IgD-negative memory B cell (primary cell): Measurements from ENCODE around the gene CPNE8. TPM values are rescaled to one million over a fixed set of nuclear protein-coding genes. Genes with fewer than 3 reads are reported as not detected.

Source experiments
- H3K27ac Mint-ChIP-seq, 3 donors: one replicate each; pipeline ENCODE4 v1.8.0; 2020 to 2022; ENCODE audit warnings: mild to moderate bottlenecking in 3 of 3, mixed read lengths in 3 of 3, moderate library complexity in 1 of 3
- H3K27me3 Mint-ChIP-seq: one replicate; pipeline ENCODE4 v1.8.0; 2021; ENCODE audit warnings: mixed read lengths
- H3K36me3 Mint-ChIP-seq: one replicate; pipeline ENCODE4 v1.8.0; 2020; ENCODE audit warnings: mild to moderate bottlenecking, mixed read lengths
- H3K4me1 Mint-ChIP-seq, 3 donors: one replicate each; pipeline ENCODE4 v1.8.0; 2020 to 2022; ENCODE audit warnings: mixed read lengths in 3 of 3, mild to moderate bottlenecking in 1 of 3
- H3K4me3 Mint-ChIP-seq, 4 donors: one replicate each; pipeline ENCODE4 v1.8.0; 2020 to 2022; ENCODE audit warnings: mild to moderate bottlenecking in 4 of 4, mixed read lengths in 4 of 4, moderate library complexity in 3 of 4
- H3K9me3 Mint-ChIP-seq, 3 donors: one replicate each; pipeline ENCODE4 v1.8.0; 2020 to 2021; ENCODE audit warnings: mixed read lengths in 3 of 3, mild to moderate bottlenecking in 1 of 3
- polyA plus RNA-seq: library from polyadenylated mRNA; unstranded; fragments of 300-500 nt; fragmentation: Illumina TruSeq; gene quantifications from one replicate; pipeline ENCODE4 v1.2.3, GENCODE V29; 2021

CPNE8 gene
- polyA plus RNA-seq, 1 donor from 2014 or later: 0.86 TPM

DNA sequence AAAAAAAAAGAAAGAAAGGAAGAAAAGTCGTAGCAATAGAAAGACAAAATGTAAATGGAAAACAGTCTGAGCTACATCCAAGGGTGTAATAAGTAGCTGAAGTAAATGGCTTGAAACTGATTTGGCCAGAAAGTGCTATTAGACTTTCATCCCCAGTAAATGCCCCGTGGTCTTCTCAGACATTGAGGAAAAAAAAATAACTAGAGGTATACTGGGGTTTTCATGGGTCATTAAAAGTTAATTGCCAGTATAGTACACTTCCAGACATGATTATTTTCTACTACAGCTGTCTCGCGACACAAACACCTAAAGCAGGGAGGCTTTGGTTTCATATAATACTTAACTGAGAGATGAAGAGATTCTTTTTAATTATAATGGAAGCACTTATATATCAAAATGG, 271.9 kb downstream of the CPNE8 start:
- no peak overlapping the region for H3K27ac Mint-ChIP-seq
- no peaks in the 10 kb centered on the region for H3K4me1 Mint-ChIP-seq
- H3K36me3 Mint-ChIP-seq: no peaks in the 10 kb centered on the region
- peaks cover 0 to 4% (median 4%) of the 10 kb centered on the region in 3 donors for H3K9me3 Mint-ChIP-seq
- H3K4me3 Mint-ChIP-seq: no peak overlapping the region
- no peaks in the 10 kb centered on the region for H3K27me3 Mint-ChIP-seq

DNA sequence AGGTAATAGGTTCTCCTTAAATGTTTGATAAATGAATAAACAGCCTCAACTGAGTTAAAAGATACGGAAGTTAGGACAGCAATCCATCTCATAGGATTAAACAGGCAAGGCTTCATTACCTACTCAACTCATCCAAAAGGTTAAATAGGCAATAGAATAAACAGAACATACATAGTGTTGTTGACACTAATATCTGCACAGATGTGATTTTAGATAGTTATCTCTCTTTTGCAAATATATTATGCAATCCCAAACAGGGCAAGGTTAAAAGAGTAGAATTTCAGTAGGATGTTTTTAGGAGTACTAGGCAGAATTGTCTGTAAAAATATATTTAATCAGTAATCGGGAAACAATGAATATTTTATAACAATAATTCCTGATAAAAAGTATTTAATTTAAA, 276.3 kb downstream of the CPNE8 start:
- Mint-ChIP-seq H3K27me3 (no peaks in the 10 kb centered on the region), H3K4me1 (no peaks in the 10 kb centered on the region), H3K9me3 (peaks cover 5 to 6% (median 6%) of the 10 kb centered on the region in 3 donors), H3K36me3 (no peaks in the 10 kb centered on the region), H3K27ac (no peak overlapping the region), H3K4me3 (no peak overlapping the region)

DNA sequence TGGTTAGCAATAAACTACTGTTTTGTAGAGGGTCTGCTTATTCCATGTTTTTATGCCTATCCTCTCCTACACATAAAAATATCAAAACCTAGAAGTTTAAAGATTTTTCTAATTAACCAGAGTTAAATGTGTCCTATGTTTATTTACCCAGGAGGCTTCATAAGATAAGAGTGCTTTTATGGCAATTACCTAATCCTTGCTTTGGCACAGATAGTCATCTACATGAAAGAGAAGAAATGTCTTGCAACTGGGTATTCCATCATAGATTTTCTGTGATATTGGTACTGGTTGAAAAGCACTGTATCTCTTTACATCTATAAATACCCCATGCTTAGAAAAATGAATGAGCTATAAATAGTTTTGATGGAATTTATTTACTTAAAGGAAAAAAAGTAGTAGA, 277.1 kb downstream of the CPNE8 start:
- H3K27ac Mint-ChIP-seq: no peak overlapping the region
- H3K27me3 Mint-ChIP-seq: no peaks in the 10 kb centered on the region
- H3K4me1 Mint-ChIP-seq: no peaks in the 10 kb centered on the region
- H3K36me3 Mint-ChIP-seq: no peaks in the 10 kb centered on the region
- peaks cover 5 to 10% (median 6%) of the 10 kb centered on the region in 3 donors for H3K9me3 Mint-ChIP-seq
- no peak overlapping the region for H3K4me3 Mint-ChIP-seq

DNA sequence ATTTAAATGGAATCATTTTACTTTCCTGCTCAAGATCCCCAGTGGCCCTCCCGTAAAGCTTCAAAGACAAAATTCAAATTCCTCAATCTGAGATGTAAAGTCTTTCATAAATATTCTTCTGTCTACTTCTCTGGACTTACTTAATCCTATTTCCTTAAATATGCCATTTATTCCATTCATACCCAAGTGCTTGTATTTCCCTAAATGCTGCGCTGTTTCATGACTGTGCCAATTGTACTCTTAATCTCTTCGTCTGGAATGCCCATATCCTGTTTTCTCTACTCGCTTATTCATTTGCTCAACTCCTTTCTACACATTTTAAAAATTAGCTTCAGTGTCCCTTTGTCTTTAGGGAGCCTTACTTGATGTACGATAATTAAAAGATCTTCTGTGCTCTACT, 280.1 kb downstream of the CPNE8 start:
- H3K27ac Mint-ChIP-seq: no peak overlapping the region
- H3K36me3 Mint-ChIP-seq: no peaks in the 10 kb centered on the region
- peaks cover 5 to 10% (median 5%) of the 10 kb centered on the region in 3 donors for H3K9me3 Mint-ChIP-seq
- no peaks in the 10 kb centered on the region for H3K4me1 Mint-ChIP-seq
- no peak overlapping the region for H3K4me3 Mint-ChIP-seq
- H3K27me3 Mint-ChIP-seq: no peaks in the 10 kb centered on the region

DNA sequence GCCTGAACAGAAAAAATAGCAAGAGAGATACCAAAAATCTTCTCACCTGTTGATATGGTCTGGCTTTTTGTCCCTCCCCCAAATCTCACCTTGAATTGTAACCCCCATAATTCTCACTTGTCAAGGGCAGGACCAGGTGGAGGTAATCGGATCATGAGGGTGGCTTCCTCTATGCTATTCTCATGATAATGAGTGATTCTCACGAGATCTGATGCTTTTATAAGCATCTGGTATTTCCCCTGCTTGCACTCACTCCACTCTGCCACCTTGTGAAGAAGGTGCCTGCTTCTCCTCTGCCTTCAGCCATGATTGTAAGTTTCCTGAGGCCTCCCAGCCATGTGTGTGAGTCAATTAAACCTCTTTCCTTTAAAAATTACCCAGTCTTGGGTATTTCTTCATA, 291.2 kb downstream of the CPNE8 start:
- Mint-ChIP-seq H3K27ac (no peak overlapping the region), H3K36me3 (no peaks in the 10 kb centered on the region), H3K9me3 (peaks cover 2 to 7% (median 4%) of the 10 kb centered on the region in 3 donors), H3K4me1 (peaks cover 0 to 1% (median 0%) of the 10 kb centered on the region in 3 donors), H3K27me3 (no peaks in the 10 kb centered on the region), H3K4me3 (no peak overlapping the region)

DNA sequence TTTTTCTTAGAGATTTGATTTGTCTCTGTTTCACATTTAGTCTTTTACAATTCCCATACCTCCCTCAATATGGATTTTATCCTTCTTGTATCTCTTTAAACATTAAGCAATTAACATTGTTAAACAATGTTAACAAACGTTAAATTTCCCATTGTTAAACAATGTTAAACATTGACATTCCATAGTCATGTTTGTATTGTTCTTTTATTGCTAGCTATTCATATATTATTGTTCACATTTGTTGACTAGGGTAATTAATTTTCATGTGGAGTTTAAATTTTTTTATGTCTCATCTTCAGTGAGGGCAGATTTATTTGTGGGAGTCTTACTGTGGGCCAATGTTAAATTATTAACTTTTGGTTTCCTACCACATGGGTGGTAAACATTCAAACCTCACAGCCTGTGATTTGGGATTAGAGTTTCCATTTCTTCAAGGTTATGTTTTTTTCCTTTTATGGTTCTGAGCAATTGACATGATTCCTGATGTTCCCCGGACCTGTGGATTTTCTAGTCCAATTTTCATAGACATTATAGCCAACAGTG, 294.5 kb downstream of the CPNE8 start:
- H3K4me3 Mint-ChIP-seq: no peak overlapping the region
- H3K4me1 Mint-ChIP-seq: peaks cover 0 to 1% (median 0%) of the 10 kb centered on the region in 3 donors
- no peaks in the 10 kb centered on the region for H3K36me3 Mint-ChIP-seq
- H3K27me3 Mint-ChIP-seq: no peaks in the 10 kb centered on the region
- H3K27ac Mint-ChIP-seq: no peak overlapping the region
- H3K9me3 Mint-ChIP-seq: peaks cover 2 to 12% (median 2%) of the 10 kb centered on the region in 3 donors

DNA sequence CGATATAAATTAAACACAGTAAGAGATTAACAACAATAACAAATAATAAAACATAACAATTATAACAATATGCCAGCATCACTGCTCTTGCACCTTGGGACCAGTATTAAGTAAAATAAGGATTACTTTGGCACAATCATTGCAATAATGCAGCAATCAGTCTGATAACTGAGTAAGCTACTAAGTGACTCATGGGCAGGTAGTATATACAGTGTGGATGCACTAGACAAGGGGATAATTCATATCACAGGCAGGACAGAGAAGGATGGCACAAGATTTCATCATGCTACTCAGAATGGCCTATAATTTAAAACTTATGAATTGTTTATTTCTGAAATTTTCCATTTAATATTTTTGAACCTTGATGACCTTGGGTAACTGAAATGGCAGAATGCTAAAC, 298.1 kb downstream of the CPNE8 start:
- Mint-ChIP-seq H3K27me3 (no peaks in the 10 kb centered on the region), H3K27ac (no peak overlapping the region), H3K4me1 (no peaks in the 10 kb centered on the region), H3K9me3 (peaks cover under 1 to 21% (median 1%) of the 10 kb centered on the region in 3 donors), H3K36me3 (peaks cover 4% of the 10 kb centered on the region), H3K4me3 (no peak overlapping the region)
